HepG2 (cell line): ENCODE measurements around the gene SEC14L5. TPM values are rescaled to one million over a fixed set of nuclear protein-coding genes. Genes with fewer than 3 reads are reported as not detected.

Source experiments
- ATAC-seq: fragments of 200-7000 bp; cut with Tn5 transposase; 3 replicates; pipeline ENCODE4 v1.9.1; 2020; ENCODE audit warnings: mild to moderate bottlenecking, moderate library complexity
- BruUV-seq: library from RNA; stranded (reverse); fragments of 400-500 nt; replicated peaks from 2 replicates; lab custom pipeline; 2021; lab: Mats Ljungman, UMichigan
- CTCF ChIA-PET: fragments of 300-600 bp; formaldehyde crosslinking; extraction: SDS; loops from one replicate; lab custom pipeline; 2021; ENCODE audit warnings: low total read pairs, inconsistent platforms, low intra/inter-chr PET ratio; lab: Yijun Ruan, JAX
- POLR2A ChIA-PET: fragments of 350-600 bp; sonication (Branson Sonifier 250); formaldehyde crosslinking; loops from one replicate; lab custom pipeline; 2020; ENCODE audit warnings: antibody characterized with exemption, inconsistent platforms; lab: Yijun Ruan, JAX
- DNase-seq: peaks from one replicate; pipeline ENCODE4 v3.0.0-alpha.2; 2015; ENCODE audit warnings: low spot score
- FAIRE-seq: peaks from 3 replicates; lab custom pipeline; 2011; peaks lifted over from hg19 to GRCh38; lab: Jason Lieb, UNC
- H2AFZ ChIP-seq: one replicate; pipeline ENCODE4 v1.6.1; 2011; ENCODE audit warnings: low read length, inconsistent platforms
- H3K27ac ChIP-seq: fragments of 300-600 bp; 3 replicates; pipeline ENCODE4 v1.8.0; 2011; ENCODE audit warnings: mixed run types, mild to moderate bottlenecking, mixed read lengths, low read length, inconsistent platforms; ENCODE audit not compliant: insufficient read depth; ENCODE audit errors: extremely low read length
- H3K27me3 ChIP-seq, 2 experiments: fragments of 200-600 bp in 1 of 2; 2 replicates in 1 of 2; 3 replicates in 1 of 2; pipeline versions ENCODE4 v1.6.0 to v1.8.0; 2011; ENCODE audit warnings: low read length in 2 of 2, mild to moderate bottlenecking in 2 of 2, moderate library complexity in 2 of 2, inconsistent platforms in 1 of 2; ENCODE audit not compliant: insufficient read depth in 2 of 2, control insufficient read depth in 1 of 2
- H3K36me3 ChIP-seq, 2 experiments: fragments of 200-600 bp in 1 of 2; replicated peaks in 1 of 2; 2 replicates in 1 of 2; 3 replicates in 1 of 2; pipeline versions ENCODE4 v1.5.1 to v1.8.0; 2011; ENCODE audit warnings: low read length in 2 of 2, inconsistent platforms in 1 of 2; ENCODE audit not compliant: insufficient read depth in 2 of 2, control insufficient read depth in 1 of 2
- H3K4me1 ChIP-seq: 2 replicates; pipeline ENCODE4 v1.5.1; 2012; ENCODE audit warnings: low read length, inconsistent platforms; ENCODE audit not compliant: insufficient read depth
- H3K4me2 ChIP-seq: 2 replicates; pipeline ENCODE4 v1.6.0; 2011; ENCODE audit warnings: low read depth, low read length, inconsistent platforms
- H3K4me3 ChIP-seq, 3 experiments: fragments of 200-600 bp in 1 of 3; sonication (generic), shearing (Covaris generic) in 1 of 3; replicated peaks in 1 of 3; 2 replicates each; pipeline ENCODE4 v1.5.1; 2011 to 2016; ENCODE audit warnings: low read length in 3 of 3, inconsistent platforms in 2 of 3, low read depth in 2 of 3, mild to moderate bottlenecking in 2 of 3, control low read depth in 1 of 3, mixed read lengths in 1 of 3; ENCODE audit not compliant: insufficient read depth in 1 of 3
- H3K79me2 ChIP-seq: one replicate; pipeline ENCODE4 v1.6.1; 2011; ENCODE audit warnings: low read length, inconsistent platforms; ENCODE audit not compliant: insufficient read depth
- H3K9ac ChIP-seq: 2 replicates; pipeline ENCODE4 v1.6.0; 2011; ENCODE audit warnings: mild to moderate bottlenecking, low read depth, low read length, inconsistent platforms; ENCODE audit not compliant: insufficient read depth
- H3K9me3 ChIP-seq: 2 replicates; pipeline ENCODE4 v1.5.1; 2012; ENCODE audit warnings: mild to moderate bottlenecking, low read length
- H4K20me1 ChIP-seq: 2 replicates; pipeline ENCODE4 v1.6.0; 2011; ENCODE audit warnings: inconsistent platforms, mild to moderate bottlenecking, low read length, moderate library complexity; ENCODE audit not compliant: insufficient read depth
- EHMT2 ChIP-seq: fragments of 200-600 bp; sonication (generic); IDR thresholded peaks from 2 replicates; pipeline ENCODE4 v1.7.0; 2017; ENCODE audit warnings: antibody characterized with exemption, low read depth, low read length, borderline replicate concordance
- KLF12 ChIP-seq: sonication (generic); formaldehyde crosslinking; IDR thresholded peaks from 2 replicates; pipeline ENCODE4 v1.4.0; 2020; ENCODE audit warnings: missing genetic modification reagents, borderline replicate concordance
- REL ChIP-seq: sonication (generic); formaldehyde crosslinking; conservative IDR thresholded peaks from 2 replicates; pipeline ENCODE4 v1.8.0; 2022; ENCODE audit warnings: mild to moderate bottlenecking, missing genetic modification reagents, moderate library complexity
- TP53 ChIP-seq: sonication (generic); formaldehyde crosslinking; conservative IDR thresholded peaks from 2 replicates; pipeline ENCODE4 v1.4.0; 2020; ENCODE audit warnings: missing genetic modification reagents
- ZBTB1 ChIP-seq: sonication (generic); formaldehyde crosslinking; IDR thresholded peaks from 2 replicates; pipeline ENCODE4 v1.4.0; 2020; ENCODE audit warnings: missing genetic modification reagents, borderline replicate concordance
- ZNF772 ChIP-seq: sonication (generic); formaldehyde crosslinking; IDR thresholded peaks from 2 replicates; pipeline ENCODE4 v1.5.0; 2020; ENCODE audit warnings: mild to moderate bottlenecking, missing genetic modification reagents
- ZZZ3 ChIP-seq: sonication (generic); formaldehyde crosslinking; IDR thresholded peaks from 2 replicates; pipeline ENCODE4 v1.4.0; 2020; ENCODE audit warnings: missing genetic modification reagents, mild to moderate bottlenecking, borderline replicate concordance
- WGBS: methylation state at CpG from one replicate; pipeline ENCODE4 v1.1.6; 2017; ENCODE audit warnings: low lambda C conversion rate; 5-methylcytosine and 5-hydroxymethylcytosine counted together
- in situ Hi-C: cut with HindIII; loops from 2 replicates; pipeline ENCODE4 v1.10.0; 2017; ENCODE audit warnings: low pct_unique_long_range_greater_than_20kb; ENCODE audit not compliant: extremely low pct_ligation_motif_present
- intact Hi-C: fragments of 100-400 bp; cut with micrococcal nuclease; formaldehyde crosslinking; loops from one replicate; pipeline ENCODE4 v1.10.0; 2022; ENCODE audit not compliant: unreplicated experiment
- polyA plus RNA-seq, 8 experiments: library from polyadenylated mRNA; depleted of rRNA in 3 of 8; stranded (reverse) in 7 of 8; unstranded in 1 of 8; fragments of >200 nt; fragmentation: Illumina TruSeq in 4 of 8; extraction: Trizol in 4 of 8; gene quantifications; 2 replicates each; pipeline versions ENCODE4 v1.2.1 to v1.2.3, GENCODE V29; 2011 to 2016; ENCODE audit warnings: low read depth in 4 of 8, missing spikeins in 1 of 8, mixed read lengths in 1 of 8; ENCODE audit not compliant: insufficient read depth in 1 of 8
- total RNA-seq, 5 experiments: library from RNA; depleted of rRNA; stranded (reverse); fragments of >200 nt; fragmentation: Illumina TruSeq; extraction: Trizol; gene quantifications; 2 replicates each; pipeline ENCODE4 v1.2.3, GENCODE V29; 2016; ENCODE audit warnings: low read depth in 1 of 5
- TF ChIP-seq, protein P1 (sequence below): fragments of 450-650 bp; IDR thresholded peaks from 2 replicates; pipeline ENCODE4 v1.6.1; 2016

The SEC14L5 gene
- total and polyA plus RNA-seq, 2 of the 13 experiments (the other 11 are each of a cell fraction or from before 2014, with no cell fraction given), result 0.40 to 0.42 TPM

DNA sequence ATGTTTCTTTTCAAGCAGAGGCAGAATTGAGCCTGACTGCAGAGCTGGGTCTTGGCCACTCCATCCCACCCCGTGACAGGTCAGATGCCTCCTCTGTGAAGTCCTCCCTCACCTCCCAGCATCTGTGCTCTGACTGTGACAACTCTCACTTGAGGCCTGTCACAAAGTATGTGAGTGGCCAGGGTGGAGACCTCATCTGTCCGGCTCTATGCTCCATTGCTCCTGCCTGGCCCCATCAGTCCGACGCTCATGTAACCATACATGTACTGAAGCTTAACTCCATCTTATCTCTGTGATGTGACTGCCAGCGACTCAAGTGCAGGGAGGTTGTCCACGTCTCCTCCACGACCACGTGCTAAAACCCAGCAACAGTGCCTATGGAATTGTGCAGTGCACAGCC is 24.7 kb upstream of the SEC14L5 start:
- Histone ChIP-seq H3K27ac (no peak overlapping the region), H3K9ac (no peak overlapping the region), H3K9me3 (no peaks in the 10 kb centered on the region), H4K20me1 (no peaks in the 10 kb centered on the region), H3K4me2 (no peak overlapping the region), H3K79me2 (peaks cover 2% of the 10 kb centered on the region), H2AFZ (no peak overlapping the region), H3K4me1 (peaks cover 23% of the 10 kb centered on the region), H3K27me3 (no peaks in the 10 kb centered on the region; a peak in 1 of 5 replicates), H3K36me3 (peaks cover 0 to 1% of the 10 kb centered on the region in 2 experiments; a peak in 1 of 5 replicates), H3K4me3 (no peak overlapping the region)
- in situ Hi-C loops (no loop called here), intact Hi-C loops (no loop called here)
- 87% methylated on average over 8 of the region's 8 CpGs for WGBS
- ChIA-PET POLR2A (interaction anchor here (1.0 to 1.7 kb wide), 2 partner anchors 11 to 24 kb away, joined by 4 to 5 read pairs; partner anchors contain the start of gene SEC14L5), CTCF (no interaction called here)
- ATAC-seq, result no peak
- no peak for TF ChIP-seq EHMT2
- TF ChIP-seq ZBTB1, result no peak
- no peak for TF ChIP-seq KLF12 (CRISPR knock-in tag)
- no peak for TF ChIP-seq TP53 (CRISPR knock-in tag)
- TF ChIP-seq ZNF772 (CRISPR knock-in tag), result no peak
- TF ChIP-seq ZZZ3, result no peak
- TF ChIP-seq REL, result no peak
- TF ChIP-seq, protein P1, sequence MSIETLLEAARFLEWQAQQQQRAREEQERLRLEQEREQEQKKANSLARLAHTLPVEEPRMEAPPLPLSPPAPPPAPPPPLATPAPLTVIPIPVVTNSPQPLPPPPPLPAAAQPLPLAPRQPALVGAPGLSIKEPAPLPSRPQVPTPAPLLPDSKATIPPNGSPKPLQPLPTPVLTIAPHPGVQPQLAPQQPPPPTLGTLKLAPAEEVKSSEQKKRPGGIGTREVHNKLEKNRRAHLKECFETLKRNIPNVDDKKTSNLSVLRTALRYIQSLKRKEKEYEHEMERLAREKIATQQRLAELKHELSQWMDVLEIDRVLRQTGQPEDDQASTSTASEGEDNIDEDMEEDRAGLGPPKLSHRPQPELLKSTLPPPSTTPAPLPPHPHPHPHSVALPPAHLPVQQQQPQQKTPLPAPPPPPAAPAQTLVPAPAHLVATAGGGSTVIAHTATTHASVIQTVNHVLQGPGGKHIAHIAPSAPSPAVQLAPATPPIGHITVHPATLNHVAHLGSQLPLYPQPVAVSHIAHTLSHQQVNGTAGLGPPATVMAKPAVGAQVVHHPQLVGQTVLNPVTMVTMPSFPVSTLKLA, result no peak
- DNase-seq, result no peak
- no TSS peak for BruUV-seq
- FAIRE-seq, result no peak
